SK-N-DZ (cell line): ENCODE measurements around the gene STRN4. TPM values are rescaled to one million over a fixed set of nuclear protein-coding genes. Genes with fewer than 3 reads are reported as not detected.
A peak's percentile ranks its signal among the peaks of the same experiment; 100 is the strongest.
"Not testable (repeated sequence)": the region's sequence is repeated elsewhere in the genome, so short reads cannot be mapped to it uniquely, and the experiment has no call there.

Experiments
- DNase-seq: peaks from one replicate; pipeline ENCODE4 v3.0.0-alpha.2; 2015; ENCODE audit warnings: low spot score
- polyA plus RNA-seq, 2 experiments: library from polyadenylated mRNA; depleted of rRNA; stranded (reverse); fragments of >200 nt; gene quantifications; 2 replicates each; pipeline ENCODE4 v1.2.3, GENCODE V29; 2014

Gene STRN4, protein sequence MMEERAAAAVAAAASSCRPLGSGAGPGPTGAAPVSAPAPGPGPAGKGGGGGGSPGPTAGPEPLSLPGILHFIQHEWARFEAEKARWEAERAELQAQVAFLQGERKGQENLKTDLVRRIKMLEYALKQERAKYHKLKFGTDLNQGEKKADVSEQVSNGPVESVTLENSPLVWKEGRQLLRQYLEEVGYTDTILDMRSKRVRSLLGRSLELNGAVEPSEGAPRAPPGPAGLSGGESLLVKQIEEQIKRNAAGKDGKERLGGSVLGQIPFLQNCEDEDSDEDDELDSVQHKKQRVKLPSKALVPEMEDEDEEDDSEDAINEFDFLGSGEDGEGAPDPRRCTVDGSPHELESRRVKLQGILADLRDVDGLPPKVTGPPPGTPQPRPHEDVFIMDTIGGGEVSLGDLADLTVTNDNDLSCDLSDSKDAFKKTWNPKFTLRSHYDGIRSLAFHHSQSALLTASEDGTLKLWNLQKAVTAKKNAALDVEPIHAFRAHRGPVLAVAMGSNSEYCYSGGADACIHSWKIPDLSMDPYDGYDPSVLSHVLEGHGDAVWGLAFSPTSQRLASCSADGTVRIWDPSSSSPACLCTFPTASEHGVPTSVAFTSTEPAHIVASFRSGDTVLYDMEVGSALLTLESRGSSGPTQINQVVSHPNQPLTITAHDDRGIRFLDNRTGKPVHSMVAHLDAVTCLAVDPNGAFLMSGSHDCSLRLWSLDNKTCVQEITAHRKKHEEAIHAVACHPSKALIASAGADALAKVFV
- 85.9 and 92.5 TPM in 2 replicates for polyA plus RNA-seq (2014; cell fraction: cytosol; rRNA removed)
- 108 and 111 TPM in 2 replicates for polyA plus RNA-seq (2014; cell fraction: nucleus; rRNA removed)

GRCh38 chr19:46746281-46747057 is at the start of gene STRN4:
TSS of gene STRN4 (minus strand) at chr19:46746450. CDS start at chr19:46746430, 20 bp downstream.
- peak; percentile 29 for DNase-seq

DNA sequence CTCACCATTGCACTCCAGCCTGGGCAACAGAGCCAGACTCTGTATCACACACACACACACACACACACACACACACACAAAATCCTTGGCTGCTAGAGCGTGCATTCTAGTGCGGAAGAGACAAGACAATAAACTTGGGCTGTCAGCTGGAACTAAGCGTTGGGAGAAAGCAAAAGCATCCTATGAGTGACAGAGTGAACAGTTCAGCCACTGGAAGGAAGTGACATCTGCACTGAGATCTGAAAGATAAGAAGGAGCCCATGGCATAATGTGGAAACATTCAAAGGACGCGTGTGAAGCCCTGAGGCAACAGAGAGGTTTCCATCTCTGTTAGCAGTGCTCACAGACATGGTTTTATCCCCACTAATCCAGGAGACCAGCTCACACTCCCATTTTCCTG is 45.7 kb upstream of the STRN4 start:
- peak; percentile 33 for DNase-seq

DNA sequence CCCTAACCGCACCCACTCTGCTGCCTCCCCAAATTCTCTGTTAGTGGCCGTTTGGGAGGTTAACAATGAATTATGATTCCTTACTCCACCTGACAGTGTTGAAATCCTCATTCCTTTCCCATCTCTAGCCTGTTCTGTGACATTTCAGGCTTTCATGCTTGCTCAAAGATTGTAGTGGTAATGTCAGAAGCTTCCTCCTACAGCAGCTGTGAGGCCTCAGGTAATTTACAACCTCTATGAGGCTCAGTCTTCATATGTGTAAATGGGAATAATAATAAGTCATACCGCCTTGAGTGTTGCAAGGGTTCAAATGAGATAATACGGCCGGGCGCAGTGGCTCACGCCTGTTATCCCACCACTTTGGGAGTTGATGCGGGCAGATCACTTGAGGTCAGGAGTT is 43.1 kb upstream of the STRN4 start:
- no peak for DNase-seq

DNA sequence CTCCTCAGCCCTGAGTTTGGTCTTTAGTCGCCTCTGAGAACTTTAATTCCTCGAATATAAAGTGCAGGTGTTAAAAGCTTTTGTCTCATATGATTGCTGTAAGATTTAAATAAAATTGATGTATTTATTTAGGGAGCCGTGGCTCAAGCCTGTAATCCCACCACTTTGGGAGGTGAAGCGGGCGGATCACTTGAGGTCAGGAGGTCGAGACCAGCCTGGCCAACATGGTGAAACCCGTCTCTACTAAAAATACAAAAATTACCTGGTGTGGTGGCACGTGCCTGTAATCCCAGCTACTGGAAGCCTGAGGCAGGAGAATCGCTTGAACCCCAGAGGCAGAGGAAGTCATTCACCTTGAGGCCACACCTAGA is 42.7 kb upstream of the STRN4 start:
- no peak for DNase-seq

GRCh38 chr19:46788262-46788967 is 42.2 kb upstream of the STRN4 start, which contains the start of gene SLC1A5:
TSS of gene SLC1A5 (minus strand) at chr19:46788594. CDS start at chr19:46787965, 629 bp downstream.
- DNase-seq: peak; percentile 92

DNA sequence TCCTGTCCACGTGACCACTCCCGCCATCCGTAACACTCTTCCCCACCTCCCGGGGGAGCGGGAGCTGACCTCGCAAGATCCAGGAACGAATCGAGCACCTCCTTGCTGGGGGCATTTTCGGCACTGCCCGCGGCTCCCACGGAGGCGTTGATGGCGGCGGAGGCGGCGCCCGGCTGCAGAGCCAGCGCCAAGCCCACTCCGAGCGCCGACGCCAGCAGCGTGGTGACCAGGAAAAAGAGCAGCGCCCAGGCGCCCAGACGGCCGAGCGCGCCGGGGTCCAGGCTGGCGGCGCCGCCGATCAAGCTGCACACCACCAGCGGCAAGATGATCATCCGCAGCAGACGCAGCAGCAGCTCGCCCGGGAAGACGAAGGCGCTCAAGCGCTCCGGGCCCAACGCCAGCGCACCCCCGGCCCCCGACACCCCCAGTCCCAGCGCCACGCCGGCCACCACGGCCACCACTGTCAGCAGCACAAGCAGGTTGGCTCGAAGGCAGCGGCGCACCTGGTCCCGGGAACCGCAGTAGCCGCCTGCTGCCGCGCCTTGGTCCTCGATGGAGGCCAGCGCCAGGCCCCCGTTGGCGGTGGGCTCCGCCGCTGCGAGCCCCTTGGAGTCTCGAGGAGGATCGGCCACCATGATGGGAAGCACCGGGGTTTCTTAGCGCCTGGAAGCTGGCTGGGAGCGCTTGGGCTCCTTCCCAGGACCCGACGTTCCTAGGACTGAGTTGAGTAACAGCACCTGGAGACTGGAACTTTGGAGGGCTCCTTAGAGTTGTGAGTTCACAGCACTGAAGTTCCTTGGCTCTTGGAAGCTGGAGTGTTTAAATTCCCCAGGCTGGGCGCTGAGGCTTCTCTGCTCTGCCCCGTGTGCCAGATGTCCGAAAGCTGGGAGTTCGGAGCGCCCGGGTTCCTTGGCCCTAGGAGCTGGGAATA is 41.3 kb upstream of the STRN4 start:
- peak; percentile 59 for DNase-seq

GRCh38 chr19:46787040-46787330 is 40.7 kb upstream of the STRN4 start:
- no peak for DNase-seq

DNA sequence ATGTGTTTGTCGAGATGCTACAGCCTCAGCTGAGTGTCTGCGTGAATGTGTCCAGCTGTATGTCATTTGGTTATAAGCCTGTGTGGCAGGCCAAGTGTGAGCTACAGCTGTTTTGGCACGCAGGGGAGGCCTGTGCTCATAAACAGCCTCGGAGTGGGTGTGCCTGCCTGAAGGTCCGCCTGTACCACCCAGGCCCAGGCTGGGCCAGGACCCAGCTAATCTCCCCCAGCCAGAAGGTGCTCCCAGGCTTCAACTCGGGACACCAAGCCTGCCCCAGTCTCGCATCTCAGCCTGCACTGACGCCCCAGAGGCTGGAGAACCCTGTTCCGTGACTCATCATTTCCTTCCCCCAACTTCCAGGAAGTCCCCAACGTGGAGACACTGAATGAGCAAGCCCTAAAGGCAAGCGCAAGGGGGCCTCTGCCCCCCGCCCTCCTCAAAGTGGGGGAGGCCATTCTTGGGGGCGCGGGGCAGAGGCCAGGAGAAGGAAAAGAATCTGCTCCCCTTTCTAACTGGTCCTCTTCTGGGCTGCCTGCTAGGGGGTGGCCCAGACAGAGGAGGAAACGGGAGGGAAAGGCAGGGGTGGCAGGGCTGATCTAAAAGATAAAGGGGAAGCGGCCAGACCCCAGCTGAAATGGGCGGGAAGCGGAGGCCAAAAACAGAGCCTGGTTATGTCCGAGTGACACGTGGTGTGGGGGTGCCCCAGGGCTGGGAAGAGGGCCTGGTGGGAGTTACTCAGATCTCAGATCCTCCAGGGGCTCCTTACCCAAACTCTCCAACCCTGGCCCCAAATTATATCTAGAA is 40.2 kb upstream of the STRN4 start:
- DNase-seq: peak; percentile 71

- DNase-seq: no peak
Measured at GRCh38 chr19:46785980-46786235, 39.7 kb upstream of the STRN4 start.

DNA sequence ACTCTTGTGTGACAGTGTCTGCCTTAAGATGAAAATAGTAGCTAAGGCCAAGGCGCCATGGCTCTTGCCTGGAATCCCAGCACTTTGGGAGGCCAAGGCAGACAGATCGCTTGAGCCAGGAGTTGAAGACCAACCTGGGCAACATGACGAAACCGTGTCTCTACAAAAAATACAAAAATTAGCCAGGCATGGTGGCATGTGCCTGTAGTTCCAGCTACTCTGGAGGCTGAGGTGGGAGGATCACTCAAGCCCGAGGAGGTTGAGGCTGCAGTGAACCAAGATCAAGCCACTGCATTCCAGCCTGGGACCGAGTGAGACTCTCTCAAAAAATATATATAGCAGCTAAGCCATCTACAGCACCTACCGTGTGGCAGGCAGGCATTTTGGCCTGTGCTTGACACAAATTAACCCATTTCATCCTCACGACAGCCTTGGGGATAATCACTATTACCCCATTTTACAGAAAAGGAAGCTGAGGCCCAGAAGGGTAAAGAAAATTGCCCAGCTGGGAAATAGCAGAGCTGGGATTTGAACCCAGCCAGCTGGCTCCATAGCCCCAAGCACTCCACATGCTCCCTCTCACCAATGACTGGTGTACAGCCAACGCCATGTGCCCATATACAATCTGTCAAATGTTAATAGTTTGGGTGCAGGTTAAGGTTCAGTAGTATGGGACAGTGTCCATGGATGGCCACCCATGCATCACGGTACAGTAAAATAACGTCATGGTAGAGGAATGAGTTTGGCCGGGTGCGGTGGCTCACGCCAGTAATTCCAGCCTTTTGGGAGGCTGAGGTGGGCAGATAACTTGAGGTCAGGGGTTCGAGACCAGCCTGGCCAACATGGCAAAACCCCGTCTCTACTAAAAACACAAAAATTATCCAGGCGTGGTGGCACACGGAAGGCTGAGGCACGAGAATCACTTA is 39.1 kb upstream of the STRN4 start:
- no peak for DNase-seq

DNA sequence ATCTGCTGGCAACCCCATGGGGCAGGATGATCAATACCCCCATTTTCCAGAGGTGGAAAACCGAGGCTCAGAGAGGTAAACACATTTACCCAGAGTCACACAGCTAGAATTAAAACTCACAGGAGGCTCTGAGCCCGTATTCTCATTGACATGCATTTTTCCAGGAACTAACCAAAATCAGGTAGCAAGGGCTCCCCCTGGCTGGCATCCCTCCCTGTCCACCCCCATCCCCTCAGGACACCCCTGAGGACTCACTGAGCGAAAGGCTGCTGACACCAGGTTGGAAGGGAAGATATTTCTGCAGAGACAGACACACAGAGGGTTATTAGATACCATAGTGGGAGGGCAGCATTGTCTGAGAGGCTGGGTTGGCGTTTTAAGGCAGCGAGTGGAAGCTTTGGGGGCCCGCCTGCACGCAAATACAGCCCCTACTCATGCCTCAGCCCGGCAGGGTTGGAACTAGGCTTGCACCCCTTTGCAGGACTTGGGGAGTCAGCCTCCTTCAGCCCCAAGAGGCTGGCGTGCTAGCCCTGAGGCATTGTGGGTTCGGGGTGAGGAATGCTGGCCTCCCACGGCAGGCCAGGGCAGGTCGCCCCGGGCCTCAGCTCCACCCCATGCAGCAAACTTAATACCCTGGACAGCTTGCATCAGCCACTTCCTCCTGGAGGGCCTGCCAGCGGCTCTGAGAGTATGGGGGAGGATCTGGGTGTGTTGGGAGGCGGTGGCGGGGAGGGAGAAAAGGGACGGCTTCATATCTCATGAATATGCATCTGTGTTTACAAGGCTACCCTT is 38.2 kb upstream of the STRN4 start:
- DNase-seq: peak; percentile 54

DNA sequence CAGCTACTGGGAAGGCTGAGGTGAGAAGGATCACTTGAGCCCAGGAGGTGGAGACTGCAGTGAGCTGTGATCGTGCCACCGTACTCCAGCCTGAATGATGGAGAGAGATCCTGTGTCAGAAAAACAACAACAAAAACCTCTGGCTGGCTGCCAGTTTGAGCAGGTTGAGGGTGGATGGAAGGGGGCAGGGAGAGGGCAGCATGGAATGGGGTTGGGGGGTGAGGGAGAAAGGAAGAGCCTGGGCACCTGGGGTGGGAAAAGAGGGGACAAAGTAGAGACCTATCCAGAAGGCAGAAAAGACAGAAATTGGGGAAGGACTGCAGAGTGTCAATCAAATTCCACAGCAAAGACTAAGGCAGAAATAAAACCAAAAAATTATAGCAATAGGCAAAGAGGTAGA is 37.4 kb upstream of the STRN4 start:
- DNase-seq: no peak

- DNase-seq: no peak
Measured at GRCh38 chr19:46782355-46783019, 36.2 kb upstream of the STRN4 start.

GRCh38 chr19:46777956-46778645 is 31.9 kb upstream of the STRN4 start:
- not testable (repeated sequence) for DNase-seq

DNA sequence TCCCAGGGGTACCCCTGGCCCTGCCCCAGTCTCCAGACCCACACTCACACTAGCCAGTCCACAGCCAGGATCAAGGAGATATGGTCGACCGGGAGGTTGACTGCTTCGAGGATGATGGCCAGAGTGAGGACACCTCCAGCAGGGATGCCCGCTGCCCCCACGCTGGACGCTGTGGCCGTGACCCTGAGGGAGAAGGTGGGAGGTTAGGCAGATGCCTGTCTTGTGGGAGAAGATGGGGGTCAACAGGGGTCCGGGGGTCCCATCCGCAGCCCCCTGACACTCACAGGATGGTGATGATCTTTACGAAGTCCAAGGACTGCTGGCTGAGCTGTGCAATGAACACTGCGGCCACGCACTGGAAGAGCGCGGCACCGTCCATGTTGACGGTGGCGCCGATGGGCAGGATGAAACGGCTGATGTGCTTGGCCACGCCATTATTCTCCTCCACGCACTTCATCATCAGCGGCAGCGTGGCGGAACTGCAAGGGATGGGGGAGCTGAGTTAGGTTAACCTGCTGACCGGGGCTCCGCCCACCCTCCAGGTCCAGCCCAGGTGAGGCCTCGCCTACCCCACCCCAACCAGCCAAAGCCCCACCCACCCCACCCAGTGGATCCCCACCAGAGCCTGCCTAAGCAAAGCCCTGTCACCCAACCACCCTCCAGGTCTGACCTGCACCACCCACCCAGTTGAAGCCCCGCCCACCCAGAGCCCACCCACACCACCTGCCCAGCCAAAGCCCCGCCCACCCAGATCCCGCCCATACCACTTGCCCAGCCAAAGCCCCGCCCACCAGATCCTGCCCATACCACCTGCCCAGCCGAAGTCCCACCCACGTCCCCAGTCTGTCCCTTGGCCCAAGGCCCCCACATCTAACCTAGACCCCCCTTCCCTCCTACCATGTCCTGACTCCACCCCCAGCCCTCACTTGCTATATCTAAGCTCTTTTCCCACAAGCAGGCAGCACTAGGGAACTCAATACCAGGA is 31.0 kb upstream of the STRN4 start:
- no peak for DNase-seq
